Neuron (in vitro differentiated cells): ENCODE measurements around the gene PIGR.

Experiments used
- H2AFZ ChIP-seq: one replicate; pipeline ENCODE4 v1.6.1; 2013; ENCODE audit warnings: low read depth, mild to moderate bottlenecking, inconsistent platforms, low read length, moderate library complexity
- H3K27me3 ChIP-seq: one replicate; pipeline ENCODE4 v1.6.1; 2013; ENCODE audit warnings: low read length; ENCODE audit not compliant: insufficient read depth
- H3K36me3 ChIP-seq: one replicate; pipeline ENCODE4 v1.6.1; 2013; ENCODE audit warnings: low read length; ENCODE audit not compliant: insufficient read depth
- H3K4me1 ChIP-seq: one replicate; pipeline ENCODE4 v1.6.1; 2013; ENCODE audit warnings: low read length; ENCODE audit not compliant: insufficient read depth
- H3K4me3 ChIP-seq: 2 replicates; pipeline ENCODE4 v1.5.1; 2013; ENCODE audit warnings: mild to moderate bottlenecking, low read length, moderate library complexity
- H3K9me3 ChIP-seq: one replicate; pipeline ENCODE4 v1.6.1; 2013; ENCODE audit warnings: low read length

The PIGR gene

GRCh38 chr1:206971029-206971655 is 24.9 kb upstream of the PIGR start:
- peaks cover 5% of the 10 kb centered on the region for H3K27me3 ChIP-seq
- no peak overlapping the region for H3K4me3 ChIP-seq
- no peaks in the 10 kb centered on the region for H3K4me1 ChIP-seq
- H2AFZ ChIP-seq, result no peak overlapping the region
- no peaks in the 10 kb centered on the region for H3K9me3 ChIP-seq
- no peaks in the 10 kb centered on the region for H3K36me3 ChIP-seq

GRCh38 chr1:206970446-206970845 is 24.2 kb upstream of the PIGR start, which contains the start of gene FCAMR:
Gene FCAMR (minus strand): TSS chr1:206970460. CDS start chr1:206970125, 335 bp downstream.
- Histone ChIP-seq H2AFZ (no peak within 1 kb of the TSS), H3K4me1 (no peaks in the 10 kb centered on the region), H3K36me3 (no peaks in the 10 kb centered on the region), H3K4me3 (no peak within 1 kb of the TSS), H3K9me3 (no peaks in the 10 kb centered on the region), H3K27me3 (peaks cover 5% of the 10 kb centered on the region)

GRCh38 chr1:206969090-206969489 is 22.8 kb upstream of the PIGR start:
- Histone ChIP-seq H3K9me3 (no peaks in the 10 kb centered on the region), H2AFZ (no peak overlapping the region), H3K4me1 (no peaks in the 10 kb centered on the region), H3K27me3 (peaks cover 5% of the 10 kb centered on the region), H3K4me3 (no peak overlapping the region), H3K36me3 (no peaks in the 10 kb centered on the region)

GRCh38 chr1:206967096-206967849 is 21.0 kb upstream of the PIGR start:
- Histone ChIP-seq H3K9me3 (no peaks in the 10 kb centered on the region), H3K4me1 (no peaks in the 10 kb centered on the region), H3K4me3 (no peak overlapping the region), H3K27me3 (peaks cover 5% of the 10 kb centered on the region), H2AFZ (no peak overlapping the region), H3K36me3 (no peaks in the 10 kb centered on the region)

GRCh38 chr1:206965781-206966180 is 19.5 kb upstream of the PIGR start:
- peaks cover 3% of the 10 kb centered on the region for H3K27me3 ChIP-seq
- H3K36me3 ChIP-seq, result no peaks in the 10 kb centered on the region
- H3K4me1 ChIP-seq, result no peaks in the 10 kb centered on the region
- H2AFZ ChIP-seq, result no peak overlapping the region
- H3K9me3 ChIP-seq, result no peaks in the 10 kb centered on the region
- H3K4me3 ChIP-seq, result no peak overlapping the region

GRCh38 chr1:206963740-206964139 is 17.5 kb upstream of the PIGR start:
- no peak overlapping the region for H2AFZ ChIP-seq
- no peaks in the 10 kb centered on the region for H3K4me1 ChIP-seq
- no peaks in the 10 kb centered on the region for H3K9me3 ChIP-seq
- no peak overlapping the region for H3K4me3 ChIP-seq
- H3K36me3 ChIP-seq, result no peaks in the 10 kb centered on the region
- H3K27me3 ChIP-seq, result no peaks in the 10 kb centered on the region

- no peaks in the 10 kb centered on the region for H3K4me1 ChIP-seq
- H3K27me3 ChIP-seq, result no peaks in the 10 kb centered on the region
- no peak overlapping the region for H3K4me3 ChIP-seq
- no peaks in the 10 kb centered on the region for H3K36me3 ChIP-seq
- H2AFZ ChIP-seq, result no peak overlapping the region
- H3K9me3 ChIP-seq, result no peaks in the 10 kb centered on the region
Observed at GRCh38 chr1:206963119-206963712, 16.9 kb upstream of the PIGR start.

GRCh38 chr1:206962272-206962671 is 16.0 kb upstream of the PIGR start:
- no peak overlapping the region for H3K4me3 ChIP-seq
- no peaks in the 10 kb centered on the region for H3K36me3 ChIP-seq
- H3K9me3 ChIP-seq, result no peaks in the 10 kb centered on the region

GRCh38 chr1:206961668-206962067 is 15.4 kb upstream of the PIGR start:
- no peaks in the 10 kb centered on the region for H3K9me3 ChIP-seq
- no peak overlapping the region for H2AFZ ChIP-seq
- H3K4me1 ChIP-seq, result no peaks in the 10 kb centered on the region
- no peak overlapping the region for H3K4me3 ChIP-seq
- no peaks in the 10 kb centered on the region for H3K27me3 ChIP-seq
- no peaks in the 10 kb centered on the region for H3K36me3 ChIP-seq

More at GRCh38 chr1:206962272-206962671, 16.0 kb upstream of the PIGR start:
- no peaks in the 10 kb centered on the region for H3K27me3 ChIP-seq
- no peak overlapping the region for H2AFZ ChIP-seq
- no peaks in the 10 kb centered on the region for H3K4me1 ChIP-seq

- H3K4me3 ChIP-seq, result no peak overlapping the region
- H3K4me1 ChIP-seq, result peaks cover 4% of the 10 kb centered on the region
- no peaks in the 10 kb centered on the region for H3K36me3 ChIP-seq
- no peaks in the 10 kb centered on the region for H3K27me3 ChIP-seq
- no peak overlapping the region for H2AFZ ChIP-seq
- no peaks in the 10 kb centered on the region for H3K9me3 ChIP-seq
Observed at GRCh38 chr1:206960676-206961386, 14.6 kb upstream of the PIGR start.

- Histone ChIP-seq H3K27me3 (no peaks in the 10 kb centered on the region), H3K9me3 (no peaks in the 10 kb centered on the region), H3K4me3 (no peak overlapping the region), H3K36me3 (no peaks in the 10 kb centered on the region), H3K4me1 (peaks cover 7% of the 10 kb centered on the region), H2AFZ (no peak overlapping the region)
Observed at GRCh38 chr1:206958144-206958543, 11.9 kb upstream of the PIGR start.

GRCh38 chr1:206957639-206958038 is 11.4 kb upstream of the PIGR start:
- Histone ChIP-seq H3K4me3 (no peak overlapping the region), H3K4me1 (peaks cover 7% of the 10 kb centered on the region)

More at GRCh38 chr1:206957639-206958038, 11.4 kb upstream of the PIGR start:
- Histone ChIP-seq H3K27me3 (no peaks in the 10 kb centered on the region), H2AFZ (no peak overlapping the region), H3K36me3 (no peaks in the 10 kb centered on the region), H3K9me3 (no peaks in the 10 kb centered on the region)
